Measurements from ENCODE around the gene THRB. TPM values are rescaled to one million over a fixed set of nuclear protein-coding genes. Genes with fewer than 3 reads are reported as not detected.

The THRB gene
- total and polyA plus RNA-seq, 2 experiments from 2014 or later, result 26.8 to 60.0 TPM

- Histone ChIP-seq H3K4me1 (ENCODE audit: insufficient read depth) (peaks cover 18% of the 10 kb centered on the region), H3K27ac (no peak overlapping the region), H4K20me1 (ENCODE audit: insufficient read depth, poor library complexity, severe bottlenecking) (no peaks in the 10 kb centered on the region), H3K79me2 (peaks cover 74% of the 10 kb centered on the region), H3K4me3 (no peak overlapping the region), H3K9me2 (replicated peaks; ENCODE audit: insufficient read depth) (no peaks in the 10 kb centered on the region), H2AFZ (no peak overlapping the region), H3K4me2 (no peak overlapping the region), H3K27me3 (no peaks in the 10 kb centered on the region), H3K9me3 (ENCODE audit: low read depth) (no peaks in the 10 kb centered on the region), H3K36me3 (replicated peaks; ENCODE audit: insufficient read depth, low read depth) (no peaks in the 10 kb centered on the region)
- DNase-seq (ENCODE audit: low spot score), result no peak
- TF ChIP-seq EZH2phosphoT487 (IDR thresholded peaks at IDR 0.05; ENCODE audit: low read depth, severe bottlenecking, unreplicated experiment) (no peak), CTCF (IDR thresholded peaks at IDR 0.05; ENCODE audit: poor library complexity) (no peak), EZH2 (IDR thresholded peaks at IDR 0.05; ENCODE audit: borderline replicate concordance) (no peak)
Measured at GRCh38 chr3:24379936-24380335, 114.7 kb downstream of the THRB start.

- H2AFZ ChIP-seq, result no peak overlapping the region
- H4K20me1 ChIP-seq (ENCODE audit: insufficient read depth, poor library complexity, severe bottlenecking), result no peaks in the 10 kb centered on the region
- no peak overlapping the region for H3K27ac ChIP-seq
- peaks cover 32% of the 10 kb centered on the region for H3K4me1 ChIP-seq (ENCODE audit: insufficient read depth)
- H3K4me2 ChIP-seq, result no peak overlapping the region
- TF ChIP-seq EZH2 (IDR thresholded peaks at IDR 0.05; ENCODE audit: borderline replicate concordance) (no peak), CTCF (IDR thresholded peaks at IDR 0.05; ENCODE audit: poor library complexity) (no peak), EZH2phosphoT487 (IDR thresholded peaks at IDR 0.05; ENCODE audit: low read depth, severe bottlenecking, unreplicated experiment) (no peak)
- H3K9me3 ChIP-seq (ENCODE audit: low read depth), result no peaks in the 10 kb centered on the region
- 68% methylated on average over 3 of the region's 3 CpGs for WGBS (ENCODE audit: low lambda C conversion rate, missing lambda C conversion rate)
- H3K27me3 ChIP-seq, result no peaks in the 10 kb centered on the region
- H3K79me2 ChIP-seq, result peaks cover 71% of the 10 kb centered on the region
- no peak overlapping the region for H3K4me3 ChIP-seq
- no peaks in the 10 kb centered on the region for H3K36me3 ChIP-seq (replicated peaks; ENCODE audit: insufficient read depth, low read depth)
- no peaks in the 10 kb centered on the region for H3K9me2 ChIP-seq (replicated peaks; ENCODE audit: insufficient read depth)
- no peak for DNase-seq (ENCODE audit: low spot score)
Measured at GRCh38 chr3:24378313-24378712, 116.3 kb downstream of the THRB start.

- no peaks in the 10 kb centered on the region for H3K9me2 ChIP-seq (replicated peaks; ENCODE audit: insufficient read depth)
- H3K4me1 ChIP-seq (ENCODE audit: insufficient read depth), result peaks cover 38% of the 10 kb centered on the region
- DNase-seq (ENCODE audit: low spot score), result no peak
- no peaks in the 10 kb centered on the region for H3K27me3 ChIP-seq
- peak overlapping the region; percentile 42 for H3K27ac ChIP-seq
- no peak overlapping the region for H3K4me2 ChIP-seq
- TF ChIP-seq EZH2 (IDR thresholded peaks at IDR 0.05; ENCODE audit: borderline replicate concordance), result no peak
- H4K20me1 ChIP-seq (ENCODE audit: insufficient read depth, poor library complexity, severe bottlenecking), result no peaks in the 10 kb centered on the region
- H2AFZ ChIP-seq, result no peak overlapping the region
- no peaks in the 10 kb centered on the region for H3K36me3 ChIP-seq (replicated peaks; ENCODE audit: insufficient read depth, low read depth)
- H3K4me3 ChIP-seq, result no peak overlapping the region
- peaks cover 71% of the 10 kb centered on the region for H3K79me2 ChIP-seq
- H3K9me3 ChIP-seq (ENCODE audit: low read depth), result no peaks in the 10 kb centered on the region
Measured at GRCh38 chr3:24377218-24377993, 117.2 kb downstream of the THRB start.

- H3K79me2 ChIP-seq, result peaks cover 68% of the 10 kb centered on the region
- H2AFZ ChIP-seq, result no peak overlapping the region
- H3K4me3 ChIP-seq, result no peak overlapping the region
- H3K27ac ChIP-seq, result peak overlapping the region; percentile 42
- DNase-seq (ENCODE audit: low spot score), result no peak
- no peak overlapping the region for H3K4me2 ChIP-seq
- H3K4me1 ChIP-seq (ENCODE audit: insufficient read depth), result peaks cover 38% of the 10 kb centered on the region
- no peaks in the 10 kb centered on the region for H3K36me3 ChIP-seq (replicated peaks; ENCODE audit: insufficient read depth, low read depth)
- no peaks in the 10 kb centered on the region for H4K20me1 ChIP-seq (ENCODE audit: insufficient read depth, poor library complexity, severe bottlenecking)
- no peaks in the 10 kb centered on the region for H3K27me3 ChIP-seq
- 24% methylated on average over 3 of the region's 3 CpGs for WGBS (ENCODE audit: low lambda C conversion rate, missing lambda C conversion rate)
- H3K9me3 ChIP-seq (ENCODE audit: low read depth), result no peaks in the 10 kb centered on the region
- no peak for TF ChIP-seq EZH2 (IDR thresholded peaks at IDR 0.05; ENCODE audit: borderline replicate concordance)
- TF ChIP-seq EZH2phosphoT487 (IDR thresholded peaks at IDR 0.05; ENCODE audit: low read depth, severe bottlenecking, unreplicated experiment), result no peak
- TF ChIP-seq CTCF (IDR thresholded peaks at IDR 0.05; ENCODE audit: poor library complexity), result no peak
- H3K9me2 ChIP-seq (replicated peaks; ENCODE audit: insufficient read depth), result no peaks in the 10 kb centered on the region
Measured at GRCh38 chr3:24375947-24376384, 118.7 kb downstream of the THRB start.
